ENCODE measurements around the gene CDK1. TPM values are rescaled to one million over a fixed set of nuclear protein-coding genes. Genes with fewer than 3 reads are reported as not detected.

Gene CDK1
- polyA plus RNA-seq, 2 of the 4 experiments (the other 2 are of a cell fraction) = 97.1 to 109 TPM

DNA sequence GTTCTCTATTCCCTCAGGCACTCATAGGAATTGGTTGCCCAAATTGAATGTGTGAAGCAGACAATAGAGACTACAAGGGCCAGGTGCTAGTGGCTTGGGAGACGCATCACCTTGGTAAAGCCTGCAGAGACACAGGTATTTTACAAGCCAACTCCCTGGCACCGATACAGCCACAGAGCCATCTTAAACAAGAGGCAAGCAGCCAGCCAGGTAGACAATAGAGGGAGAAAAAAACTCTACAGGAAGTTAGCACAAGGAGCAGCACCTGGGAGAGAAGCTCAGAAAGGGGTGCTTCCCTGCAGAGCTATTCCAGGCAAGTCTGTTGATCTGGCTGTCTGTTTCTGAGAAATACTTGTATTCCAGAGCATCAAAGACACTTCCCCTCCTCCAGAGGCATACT, 43.0 kb upstream of the CDK1 start:
- no peak for ATAC-seq
- POLR2A ChIA-PET = no interaction called here
- CTCF ChIA-PET = no interaction called here

DNA sequence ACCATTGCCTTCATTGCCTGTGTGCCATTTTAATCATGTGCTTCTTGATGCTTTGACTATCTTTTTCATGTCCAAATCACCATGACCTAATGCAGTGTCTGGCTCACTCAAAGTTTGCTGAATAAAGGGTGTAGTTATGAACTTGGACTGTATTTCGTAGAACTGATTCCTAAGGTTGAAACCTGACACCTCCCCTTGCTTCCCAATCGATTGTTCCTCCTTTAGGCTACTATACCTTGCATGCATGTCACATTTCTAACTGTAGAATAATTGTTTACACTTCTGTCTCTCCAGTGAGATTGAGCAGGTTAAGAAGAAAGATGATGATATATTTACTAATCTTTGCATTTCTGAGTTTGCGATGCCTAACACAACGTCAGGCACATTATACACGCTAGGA, 41.0 kb upstream of the CDK1 start:
- ATAC-seq (no peak), FAIRE-seq (no peak), DNase-seq (ENCODE audit: low read depth in 1 of 2, low spot score in 1 of 2) (no peak)
- Histone ChIP-seq H3K4me3 (no peak overlapping the region), H3K4me1 (peaks cover 27% of the 10 kb centered on the region; the same call in 2 of the 3 replicates), H3K4me2 (no peak overlapping the region), H3K27ac (no peak overlapping the region), H3K9me3 (no peaks in the 10 kb centered on the region)
- CTCF ChIA-PET = no interaction called here
- WGBS (ENCODE audit: missing lambda C conversion rate) = 56% methylated on average over 5 of the region's 5 CpGs
- POLR2A ChIA-PET = no interaction called here
- TF ChIP-seq CHD4 (IDR thresholded peaks at IDR 0.05; ENCODE audit: borderline replicate concordance) (no peak), KDM1A (IDR thresholded peaks at IDR 0.05; ENCODE audit: low read depth) (no peak), MAZ (IDR thresholded peaks at IDR 0.05; ENCODE audit: borderline replicate concordance, low read depth, low read length) (no peak), GATA3 (IDR thresholded peaks at IDR 0.05; ENCODE audit: borderline replicate concordance) (no peak), ZC3H11A (IDR thresholded peaks at IDR 0.05) (no peak), TFCP2L1 (CRISPR knock-in tag; IDR thresholded peaks at IDR 0.05) (no peak), FOXS1 (CRISPR knock-in tag; IDR thresholded peaks at IDR 0.05) (no peak), BCL3 (IDR thresholded peaks at IDR 0.05) (no peak), MYC (IDR thresholded peaks at IDR 0.05; ENCODE audit: borderline replicate concordance, low read length) (no peak), JUNB (IDR thresholded peaks at IDR 0.05) (no peak), JUN (IDR thresholded peaks at IDR 0.05) (no peak), ELK1 (IDR thresholded peaks at IDR 0.05; ENCODE audit: low read depth, low read length) (no peak), RNF2 (IDR thresholded peaks at IDR 0.05; ENCODE audit: borderline replicate concordance, low read depth) (no peak), NR3C1 (IDR thresholded peaks at IDR 0.05) (no peak), ZFP36 (IDR thresholded peaks at IDR 0.05; ENCODE audit: borderline replicate concordance, partially characterized antibody) (no peak)
- TF ChIP-seq, protein P1, sequence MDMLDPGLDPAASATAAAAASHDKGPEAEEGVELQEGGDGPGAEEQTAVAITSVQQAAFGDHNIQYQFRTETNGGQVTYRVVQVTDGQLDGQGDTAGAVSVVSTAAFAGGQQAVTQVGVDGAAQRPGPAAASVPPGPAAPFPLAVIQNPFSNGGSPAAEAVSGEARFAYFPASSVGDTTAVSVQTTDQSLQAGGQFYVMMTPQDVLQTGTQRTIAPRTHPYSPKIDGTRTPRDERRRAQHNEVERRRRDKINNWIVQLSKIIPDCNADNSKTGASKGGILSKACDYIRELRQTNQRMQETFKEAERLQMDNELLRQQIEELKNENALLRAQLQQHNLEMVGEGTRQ (IDR thresholded peaks at IDR 0.05) = no peak

More for the DNA sequence above, 43.0 kb upstream of the CDK1 start:
- Histone ChIP-seq H3K4me3 (no peak overlapping the region), H3K9me3 (no peaks in the 10 kb centered on the region), H3K27ac (no peak overlapping the region), H3K4me1 (peaks cover 23% of the 10 kb centered on the region; the same call in 2 of the 3 replicates), H3K4me2 (no peak overlapping the region)
- DNase-seq (ENCODE audit: low read depth in 1 of 2, low spot score in 1 of 2) = no peak
- TF ChIP-seq JUN (IDR thresholded peaks at IDR 0.05) (no peak), ZSCAN20 (CRISPR knock-in tag; IDR thresholded peaks at IDR 0.05) (no peak), ESRRA (IDR thresholded peaks at IDR 0.05; ENCODE audit: borderline replicate concordance, low read length) (no peak), HEYL (CRISPR knock-in tag; IDR thresholded peaks at IDR 0.05) (no peak), SREBF2 (IDR thresholded peaks at IDR 0.05) (no peak), ATOH8 (CRISPR knock-in tag; IDR thresholded peaks at IDR 0.05; ENCODE audit: low read depth) (no peak), RCOR1 (IDR thresholded peaks at IDR 0.05; ENCODE audit: low read depth, low read length) (no peak), RNF2 (IDR thresholded peaks at IDR 0.05; ENCODE audit: borderline replicate concordance, low read depth) (no peak), ZNF302 (CRISPR knock-in tag; IDR thresholded peaks at IDR 0.05) (no peak), TFCP2L1 (CRISPR knock-in tag; IDR thresholded peaks at IDR 0.05) (no peak), MYC (IDR thresholded peaks at IDR 0.05; ENCODE audit: borderline replicate concordance, low read length) (no peak), MAX (IDR thresholded peaks at IDR 0.05) (no peak), FOXS1 (CRISPR knock-in tag; IDR thresholded peaks at IDR 0.05) (no peak), ELK1 (IDR thresholded peaks at IDR 0.05; ENCODE audit: low read depth, low read length) (no peak), POLR2AphosphoS2 (conservative IDR thresholded peaks at IDR 0.05; ENCODE audit: low read length) (no peak), KDM5A (IDR thresholded peaks at IDR 0.05) (no peak), JUNB (IDR thresholded peaks at IDR 0.05) (no peak)
- TF ChIP-seq, protein P2, sequence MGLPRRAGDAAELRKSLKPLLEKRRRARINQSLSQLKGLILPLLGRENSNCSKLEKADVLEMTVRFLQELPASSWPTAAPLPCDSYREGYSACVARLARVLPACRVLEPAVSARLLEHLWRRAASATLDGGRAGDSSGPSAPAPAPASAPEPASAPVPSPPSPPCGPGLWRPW (IDR thresholded peaks at IDR 0.05) = no peak
- TF ChIP-seq, protein P3, sequence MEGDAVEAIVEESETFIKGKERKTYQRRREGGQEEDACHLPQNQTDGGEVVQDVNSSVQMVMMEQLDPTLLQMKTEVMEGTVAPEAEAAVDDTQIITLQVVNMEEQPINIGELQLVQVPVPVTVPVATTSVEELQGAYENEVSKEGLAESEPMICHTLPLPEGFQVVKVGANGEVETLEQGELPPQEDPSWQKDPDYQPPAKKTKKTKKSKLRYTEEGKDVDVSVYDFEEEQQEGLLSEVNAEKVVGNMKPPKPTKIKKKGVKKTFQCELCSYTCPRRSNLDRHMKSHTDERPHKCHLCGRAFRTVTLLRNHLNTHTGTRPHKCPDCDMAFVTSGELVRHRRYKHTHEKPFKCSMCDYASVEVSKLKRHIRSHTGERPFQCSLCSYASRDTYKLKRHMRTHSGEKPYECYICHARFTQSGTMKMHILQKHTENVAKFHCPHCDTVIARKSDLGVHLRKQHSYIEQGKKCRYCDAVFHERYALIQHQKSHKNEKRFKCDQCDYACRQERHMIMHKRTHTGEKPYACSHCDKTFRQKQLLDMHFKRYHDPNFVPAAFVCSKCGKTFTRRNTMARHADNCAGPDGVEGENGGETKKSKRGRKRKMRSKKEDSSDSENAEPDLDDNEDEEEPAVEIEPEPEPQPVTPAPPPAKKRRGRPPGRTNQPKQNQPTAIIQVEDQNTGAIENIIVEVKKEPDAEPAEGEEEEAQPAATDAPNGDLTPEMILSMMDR (IDR thresholded peaks at IDR 0.05) = no peak
- FAIRE-seq = no peak
- WGBS (ENCODE audit: missing lambda C conversion rate) = 63% methylated on average over 2 of the region's 2 CpGs

Measured in A549 (cell line).